ENCODE data around the gene C1RL. TPM values are rescaled to one million over a fixed set of nuclear protein-coding genes. Genes with fewer than 3 reads are reported as not detected.

Gene C1RL
- total and polyA plus RNA-seq, 2 donors (not counting 1 experiment from before 2014, with no cell fraction given) = 13.5 to 24.9 TPM

DNA sequence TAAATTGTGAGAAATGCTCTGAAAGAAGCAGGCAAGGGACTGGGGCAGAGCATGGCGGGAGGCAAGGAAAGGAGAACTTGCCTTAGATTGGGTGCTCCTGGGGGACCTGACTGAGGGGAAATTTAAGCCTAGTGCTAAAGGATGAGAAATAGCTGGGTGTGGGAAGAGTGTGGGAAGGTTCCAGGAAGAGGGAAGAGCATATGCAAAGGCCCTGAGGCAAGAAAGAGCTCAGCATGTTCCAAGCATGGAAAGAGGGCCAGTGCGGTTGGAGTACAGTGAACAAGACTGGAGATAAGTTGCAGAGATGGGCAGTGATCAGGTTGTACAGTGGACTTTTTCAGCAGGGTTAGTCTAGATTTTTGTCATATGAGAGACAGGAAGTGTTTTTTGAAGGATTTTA is 30.2 kb upstream of the C1RL start:
- H3K27ac ChIP-seq (ENCODE audit: low read length in 2 of 2) = no peak overlapping the region
- DNase-seq (no peak), ATAC-seq (ENCODE audit: low read depth) (no peak)
- intact Hi-C loops (cut with micrococcal nuclease) = no loop called here
- no peak for TF ChIP-seq EZH2 (IDR thresholded peaks at IDR 0.05; ENCODE audit: borderline replicate concordance, insufficient read depth, low read depth, low read length, poor library complexity, severe bottlenecking)
- TF ChIP-seq, protein P1, sequence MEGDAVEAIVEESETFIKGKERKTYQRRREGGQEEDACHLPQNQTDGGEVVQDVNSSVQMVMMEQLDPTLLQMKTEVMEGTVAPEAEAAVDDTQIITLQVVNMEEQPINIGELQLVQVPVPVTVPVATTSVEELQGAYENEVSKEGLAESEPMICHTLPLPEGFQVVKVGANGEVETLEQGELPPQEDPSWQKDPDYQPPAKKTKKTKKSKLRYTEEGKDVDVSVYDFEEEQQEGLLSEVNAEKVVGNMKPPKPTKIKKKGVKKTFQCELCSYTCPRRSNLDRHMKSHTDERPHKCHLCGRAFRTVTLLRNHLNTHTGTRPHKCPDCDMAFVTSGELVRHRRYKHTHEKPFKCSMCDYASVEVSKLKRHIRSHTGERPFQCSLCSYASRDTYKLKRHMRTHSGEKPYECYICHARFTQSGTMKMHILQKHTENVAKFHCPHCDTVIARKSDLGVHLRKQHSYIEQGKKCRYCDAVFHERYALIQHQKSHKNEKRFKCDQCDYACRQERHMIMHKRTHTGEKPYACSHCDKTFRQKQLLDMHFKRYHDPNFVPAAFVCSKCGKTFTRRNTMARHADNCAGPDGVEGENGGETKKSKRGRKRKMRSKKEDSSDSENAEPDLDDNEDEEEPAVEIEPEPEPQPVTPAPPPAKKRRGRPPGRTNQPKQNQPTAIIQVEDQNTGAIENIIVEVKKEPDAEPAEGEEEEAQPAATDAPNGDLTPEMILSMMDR (IDR thresholded peaks at IDR 0.05) = no peak
- H3K4me3 ChIP-seq (ENCODE audit: control extremely low read depth in 1 of 5, extremely low read depth in 1 of 5, insufficient read depth in 1 of 5, low read depth in 2 of 5, low read length in 4 of 5) = no peak overlapping the region
- H3K36me3 ChIP-seq (replicated peaks in 1 of 2; ENCODE audit: control extremely low read depth in 1 of 2, control insufficient read depth in 1 of 2, extremely low read depth in 1 of 2, insufficient read depth in 2 of 2, low read length in 1 of 2) = peaks cover 0 to 30% of the 10 kb centered on the region in 2 experiments
- H3K4me2 ChIP-seq (replicated peaks; ENCODE audit: low read depth, low read length, poor library complexity, severe bottlenecking) = no peak overlapping the region
- WGBS (ENCODE audit: insufficient coverage) = 96% methylated on average over 2 of the region's 2 CpGs
- no peak overlapping the region for H2AFZ ChIP-seq (ENCODE audit: insufficient read depth, low read depth, low read length, poor library complexity, severe bottlenecking)
- H3K4me3 Mint-ChIP-seq = no peak overlapping the region
- no peaks in the 10 kb centered on the region for H3K27me3 Mint-ChIP-seq
- ChIA-PET POLR2A (no interaction called here), CTCF (interaction anchor here (0.7 kb wide), 1 partner anchor 27 kb away, joined by 3 read pairs; no protein-coding TSS in a partner anchor)
- H3K9me3 ChIP-seq (ENCODE audit: control extremely low read depth in 1 of 3, control insufficient read depth in 2 of 3, insufficient read depth in 1 of 3, low read length in 2 of 3) = no peaks in the 10 kb centered on the region
- H3K4me1 Mint-ChIP-seq = peaks cover 2% of the 10 kb centered on the region
- no peak overlapping the region for H3K27ac Mint-ChIP-seq
- H3K27me3 ChIP-seq (replicated peaks in 1 of 4; ENCODE audit: control extremely low read depth in 1 of 4, control insufficient read depth in 3 of 4, insufficient read depth in 4 of 4, low read length in 3 of 4) = no peaks in the 10 kb centered on the region
- H3K9ac ChIP-seq (ENCODE audit: low read length) = no peak overlapping the region
- no peaks in the 10 kb centered on the region for H3K4me1 ChIP-seq (ENCODE audit: control insufficient read depth in 2 of 2, insufficient read depth in 2 of 2, low read length in 2 of 2)
- no peaks in the 10 kb centered on the region for H3K9me3 Mint-ChIP-seq (ENCODE audit: insufficient read depth)
- H3K79me2 ChIP-seq (ENCODE audit: control insufficient read depth, insufficient read depth, low read length) = no peaks in the 10 kb centered on the region
- no peaks in the 10 kb centered on the region for H4K20me1 ChIP-seq (ENCODE audit: control insufficient read depth, insufficient read depth, low read length, poor library complexity, severe bottlenecking)

DNA sequence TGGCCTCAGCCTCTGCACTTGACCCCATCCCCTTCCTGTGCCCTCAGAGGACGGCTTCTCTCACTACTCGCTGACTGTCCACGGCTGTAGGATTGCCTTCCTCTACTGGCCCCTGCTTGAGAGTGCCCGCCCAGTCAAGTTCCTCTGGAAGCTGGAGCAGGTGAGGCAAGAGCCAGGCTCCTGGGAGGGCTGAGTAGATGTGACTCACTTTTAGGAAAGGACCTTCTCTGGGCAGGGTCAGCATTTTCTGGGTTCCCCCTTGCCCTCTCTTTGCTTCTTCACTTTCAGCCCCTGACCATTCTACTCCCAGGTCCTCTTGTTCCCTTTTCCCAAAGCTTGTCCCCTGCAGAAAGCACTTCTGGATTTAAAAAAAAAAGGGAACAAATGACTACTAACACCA is 28.9 kb upstream of the C1RL start:
- H3K36me3 ChIP-seq (replicated peaks in 1 of 2; ENCODE audit: control extremely low read depth in 1 of 2, control insufficient read depth in 1 of 2, extremely low read depth in 1 of 2, insufficient read depth in 2 of 2, low read length in 1 of 2) = peaks cover 0 to 30% of the 10 kb centered on the region in 2 experiments
- no peaks in the 10 kb centered on the region for H3K27me3 ChIP-seq (replicated peaks in 1 of 4; ENCODE audit: control extremely low read depth in 1 of 4, control insufficient read depth in 3 of 4, insufficient read depth in 4 of 4, low read length in 3 of 4)
- no peak for ATAC-seq (ENCODE audit: low read depth)
- no peaks in the 10 kb centered on the region for H3K4me1 ChIP-seq (ENCODE audit: control insufficient read depth in 2 of 2, insufficient read depth in 2 of 2, low read length in 2 of 2)
- ChIA-PET POLR2A (no interaction called here), CTCF (no interaction called here)
- Mint-ChIP-seq H3K27ac (no peak overlapping the region), H3K4me1 (peaks cover 2% of the 10 kb centered on the region), H3K9me3 (ENCODE audit: insufficient read depth) (no peaks in the 10 kb centered on the region), H3K27me3 (no peaks in the 10 kb centered on the region), H3K4me3 (no peak overlapping the region)
- H4K20me1 ChIP-seq (ENCODE audit: control insufficient read depth, insufficient read depth, low read length, poor library complexity, severe bottlenecking) = no peaks in the 10 kb centered on the region
- H3K4me3 ChIP-seq (ENCODE audit: control extremely low read depth in 1 of 5, extremely low read depth in 1 of 5, insufficient read depth in 1 of 5, low read depth in 2 of 5, low read length in 4 of 5) = no peak overlapping the region
- no peak for DNase-seq
- H3K4me2 ChIP-seq (replicated peaks; ENCODE audit: low read depth, low read length, poor library complexity, severe bottlenecking) = no peak overlapping the region
- no peak for TF ChIP-seq EZH2 (IDR thresholded peaks at IDR 0.05; ENCODE audit: borderline replicate concordance, insufficient read depth, low read depth, low read length, poor library complexity, severe bottlenecking)
- TF ChIP-seq, protein P1 (IDR thresholded peaks at IDR 0.05) = no peak
- no peaks in the 10 kb centered on the region for H3K79me2 ChIP-seq (ENCODE audit: control insufficient read depth, insufficient read depth, low read length)
- intact Hi-C loops (cut with micrococcal nuclease) = no loop called here
- no peaks in the 10 kb centered on the region for H3K9me3 ChIP-seq (ENCODE audit: control extremely low read depth in 1 of 3, control insufficient read depth in 2 of 3, insufficient read depth in 1 of 3, low read length in 2 of 3)
- no peak overlapping the region for H3K27ac ChIP-seq (ENCODE audit: low read length in 2 of 2)
- H3K9ac ChIP-seq (ENCODE audit: low read length) = no peak overlapping the region
- no peak overlapping the region for H2AFZ ChIP-seq (ENCODE audit: insufficient read depth, low read depth, low read length, poor library complexity, severe bottlenecking)
- 100% methylated on average over 3 of the region's 4 CpGs for WGBS (ENCODE audit: insufficient coverage)

All from B cell (primary cell).